Subcutaneous adipose tissue (tissue), 4 donors: Measurements from ENCODE around the gene OBSCN. TPM values are rescaled to one million over a fixed set of nuclear protein-coding genes. Genes with fewer than 3 reads are reported as not detected.

Experiments
- total RNA-seq, 4 donors: library from RNA; depleted of rRNA; stranded (reverse); fragments of >200 nt; gene quantifications; one replicate each; pipeline ENCODE4 v1.1.0, GENCODE V29; 2016
- TF ChIP-seq, protein P1 (sequence below): fragments of 450-650 bp; IDR thresholded peaks from one replicate; pipeline ENCODE4 v1.5.1; 2016; ENCODE audit warnings: low read depth, mild to moderate bottlenecking, control low read depth, antibody characterized with exemption, moderate library complexity

OBSCN gene
- total RNA-seq, 4 donors from 2014 or later, result 4.1 to 4.9 (median 4.7) TPM

DNA sequence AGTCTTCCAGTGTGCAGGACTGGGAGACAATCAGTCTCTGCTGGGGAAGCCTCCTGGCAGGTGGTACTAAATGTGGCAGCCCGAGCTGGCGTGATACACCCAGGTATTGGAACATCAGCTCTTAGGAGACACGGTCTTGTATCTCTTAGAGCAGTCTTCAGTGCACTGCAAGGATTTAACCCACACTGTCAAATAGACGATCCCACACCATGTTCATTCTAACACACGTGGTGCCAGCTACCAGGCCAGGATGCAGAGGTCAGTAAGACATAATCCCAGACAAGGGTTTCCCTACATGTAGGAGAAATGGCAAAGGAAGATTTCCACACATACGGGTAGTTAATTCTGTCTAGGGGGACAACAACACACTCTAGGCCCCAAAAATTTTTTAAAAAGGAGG is 190.1 kb downstream of the OBSCN start:
- TF ChIP-seq, protein P1, sequence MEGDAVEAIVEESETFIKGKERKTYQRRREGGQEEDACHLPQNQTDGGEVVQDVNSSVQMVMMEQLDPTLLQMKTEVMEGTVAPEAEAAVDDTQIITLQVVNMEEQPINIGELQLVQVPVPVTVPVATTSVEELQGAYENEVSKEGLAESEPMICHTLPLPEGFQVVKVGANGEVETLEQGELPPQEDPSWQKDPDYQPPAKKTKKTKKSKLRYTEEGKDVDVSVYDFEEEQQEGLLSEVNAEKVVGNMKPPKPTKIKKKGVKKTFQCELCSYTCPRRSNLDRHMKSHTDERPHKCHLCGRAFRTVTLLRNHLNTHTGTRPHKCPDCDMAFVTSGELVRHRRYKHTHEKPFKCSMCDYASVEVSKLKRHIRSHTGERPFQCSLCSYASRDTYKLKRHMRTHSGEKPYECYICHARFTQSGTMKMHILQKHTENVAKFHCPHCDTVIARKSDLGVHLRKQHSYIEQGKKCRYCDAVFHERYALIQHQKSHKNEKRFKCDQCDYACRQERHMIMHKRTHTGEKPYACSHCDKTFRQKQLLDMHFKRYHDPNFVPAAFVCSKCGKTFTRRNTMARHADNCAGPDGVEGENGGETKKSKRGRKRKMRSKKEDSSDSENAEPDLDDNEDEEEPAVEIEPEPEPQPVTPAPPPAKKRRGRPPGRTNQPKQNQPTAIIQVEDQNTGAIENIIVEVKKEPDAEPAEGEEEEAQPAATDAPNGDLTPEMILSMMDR, result no peak

DNA sequence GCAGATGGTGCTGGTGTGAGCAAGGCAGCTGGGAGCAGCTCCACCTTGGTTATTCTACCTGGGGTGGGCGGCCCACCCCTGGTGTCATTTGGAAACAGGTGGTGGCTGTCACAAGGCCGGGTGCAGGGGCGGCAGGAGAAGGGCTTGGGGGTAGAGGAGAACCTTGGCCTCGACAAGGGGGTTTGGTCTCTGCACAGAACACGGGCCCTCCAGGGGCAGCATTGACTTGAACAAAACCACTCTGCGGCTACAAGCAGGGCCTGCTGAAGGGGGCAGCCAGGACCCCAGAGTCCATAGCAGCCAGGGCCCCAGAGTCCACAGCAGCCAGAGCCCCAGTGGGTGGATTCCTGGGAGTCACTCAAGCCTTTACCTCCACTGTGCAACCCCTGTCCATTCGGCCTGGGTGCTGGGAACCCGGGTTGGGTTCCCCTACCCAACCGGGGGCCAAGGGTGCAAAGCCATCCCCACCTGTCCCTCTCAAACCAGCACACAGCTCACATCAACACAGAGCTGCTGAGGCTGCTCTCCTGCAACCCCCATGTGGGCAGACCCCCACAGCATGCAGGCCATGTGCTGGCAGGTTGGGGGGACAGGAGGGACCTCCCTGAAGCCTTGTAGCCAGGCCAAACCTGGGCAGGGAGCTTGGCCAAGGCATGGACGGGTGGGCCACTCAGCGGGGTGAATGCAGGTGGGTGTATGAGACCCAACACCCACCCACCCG is 191.1 kb downstream of the OBSCN start:
- TF ChIP-seq, protein P1, result no peak

DNA sequence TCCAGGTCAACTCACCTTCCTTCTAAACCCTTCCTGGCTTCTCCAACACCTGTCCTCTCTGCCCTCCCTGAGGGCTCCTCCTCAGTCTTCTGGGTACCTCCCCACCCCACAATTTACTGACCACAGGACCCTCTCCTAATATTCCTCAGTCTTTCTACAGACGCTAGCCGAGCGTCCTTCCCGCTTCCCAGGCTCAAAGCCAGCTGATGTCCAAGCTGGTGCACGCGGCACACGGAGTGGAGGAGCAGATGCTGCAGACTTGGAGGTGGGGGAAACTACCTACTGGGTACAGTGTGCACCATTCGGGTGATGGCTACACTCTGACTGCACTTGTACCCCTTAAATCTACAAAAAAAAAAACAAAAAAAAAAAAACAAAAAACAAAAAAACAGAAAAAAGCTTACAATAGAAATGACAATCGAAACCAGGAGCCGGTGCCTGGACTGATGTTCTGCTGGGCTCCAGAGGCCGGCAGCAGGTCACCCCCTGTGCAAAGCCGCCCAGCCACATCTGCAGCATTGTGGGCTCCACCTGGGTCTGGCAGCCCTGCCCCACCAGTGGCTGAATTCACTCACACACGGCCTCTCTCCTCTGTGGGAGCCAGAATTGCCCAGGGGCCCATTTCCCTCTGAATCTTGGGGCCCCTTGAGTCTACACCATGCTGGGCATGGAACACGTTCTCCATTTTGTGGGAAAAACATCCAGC is 191.8 kb downstream of the OBSCN start:
- TF ChIP-seq, protein P1, result no peak

DNA sequence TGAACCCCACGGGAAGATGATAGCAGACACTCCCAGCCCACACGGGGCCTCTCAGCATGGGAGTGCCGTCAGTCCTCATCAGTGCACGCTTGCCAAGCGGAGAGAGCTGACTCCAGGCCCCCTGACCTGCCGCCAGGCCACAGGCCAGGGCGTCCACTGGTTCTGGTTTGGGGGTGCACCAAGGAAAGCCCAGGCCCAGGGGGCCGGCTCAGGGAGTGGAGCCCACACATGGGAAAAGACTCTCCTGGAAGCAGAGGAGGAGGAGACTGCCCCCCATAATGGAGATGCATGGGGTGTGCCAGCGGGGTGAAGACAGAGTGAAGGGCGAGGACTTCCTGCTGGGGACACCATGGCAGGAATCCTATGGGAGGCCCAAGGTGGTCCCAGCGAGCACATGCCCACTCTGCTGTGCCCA is 192.4 kb downstream of the OBSCN start:
- TF ChIP-seq, protein P1, result no peak

DNA sequence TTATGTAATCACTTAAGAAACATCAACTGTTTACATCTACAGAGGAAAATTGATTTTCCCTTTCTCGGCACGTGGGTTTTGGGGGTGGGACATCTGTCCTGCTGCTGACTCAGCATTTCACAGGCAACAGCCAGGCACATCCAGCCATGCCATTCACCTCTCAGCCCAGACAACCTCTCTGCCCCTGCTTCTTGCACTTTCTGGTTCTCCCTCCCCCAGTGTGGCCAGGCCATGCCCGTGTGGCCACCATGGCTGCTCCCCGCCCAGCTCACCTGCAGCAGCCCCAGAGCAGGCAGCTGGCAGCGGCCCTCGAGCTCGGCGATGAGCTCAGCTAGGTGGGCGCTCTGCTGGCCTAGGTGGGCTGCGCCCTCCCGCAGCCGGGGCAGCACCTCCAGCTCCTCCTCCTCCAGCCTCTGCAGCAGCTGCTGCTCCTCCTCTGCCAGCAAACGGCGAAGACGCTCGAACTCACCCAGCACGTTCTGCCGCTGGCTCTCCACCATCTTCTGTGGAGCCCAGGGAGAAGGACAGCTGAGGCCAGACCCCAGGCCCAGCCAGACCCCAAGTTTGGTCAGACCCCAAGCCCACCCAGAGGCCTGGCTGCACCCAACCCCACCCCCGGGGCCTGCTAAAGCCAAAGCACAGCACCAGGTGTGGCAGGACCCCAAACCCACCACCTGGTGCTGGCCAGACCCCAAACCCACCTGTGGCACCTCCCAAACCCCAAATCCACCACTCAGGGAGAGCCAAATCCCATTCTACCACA is 193.0 kb downstream of the OBSCN start:
- TF ChIP-seq, protein P1, result no peak

DNA sequence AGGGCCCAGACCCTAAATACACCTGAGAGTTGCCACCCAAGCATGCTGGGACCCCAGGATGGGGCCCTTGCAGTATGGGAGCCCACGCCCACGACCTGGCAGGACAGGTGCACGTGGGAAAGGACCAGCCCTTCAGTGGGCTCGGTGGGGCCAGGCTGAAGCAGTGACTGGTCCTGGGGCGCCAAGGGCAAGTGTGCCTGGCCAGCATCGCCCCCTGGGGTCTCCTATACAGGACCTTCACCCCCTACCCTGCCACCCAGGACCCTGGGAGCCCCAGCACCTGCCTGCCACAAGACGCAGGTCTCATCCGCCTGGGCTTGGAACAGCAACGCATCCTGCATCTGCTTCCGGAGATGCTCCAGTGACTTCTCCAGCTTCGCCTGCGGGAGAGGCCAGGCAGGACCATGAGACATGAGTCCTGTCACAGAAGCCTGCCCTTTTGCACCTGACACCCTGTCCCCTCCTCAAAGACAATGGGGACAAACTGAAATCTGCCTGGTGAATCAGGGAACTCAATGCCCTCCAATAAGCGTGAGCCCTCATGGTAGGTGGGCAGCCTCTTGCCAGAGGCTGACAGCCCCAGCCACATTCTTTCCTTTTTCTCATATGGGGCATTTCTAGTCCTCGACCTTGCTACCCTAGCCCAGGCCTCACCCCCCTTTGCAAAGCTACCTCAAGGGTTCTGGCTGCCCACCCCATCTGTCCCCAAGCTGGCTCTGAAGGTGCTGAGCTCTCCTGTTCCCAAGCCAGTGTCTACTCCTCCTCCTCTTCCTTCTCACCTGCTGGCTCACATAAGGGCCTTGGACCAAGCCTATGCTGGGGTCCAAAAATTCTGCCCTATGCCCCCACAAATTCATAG is 194.2 kb downstream of the OBSCN start:
- TF ChIP-seq, protein P1, result no peak
